Lung (tissue), 12 donors: ENCODE results near the gene ZNF69. TPM values are rescaled to one million over a fixed set of nuclear protein-coding genes. Genes with fewer than 3 reads are reported as not detected.
"Not testable (repeated sequence)": the region's sequence is repeated elsewhere in the genome, so short reads cannot be mapped to it uniquely, and the experiment has no call there.

Experiments used
- ATAC-seq: fragments of 200-7000 bp; cut with Tn5 transposase; one replicate; pipeline ENCODE4 v1.9.1; 2020; ENCODE audit warnings: moderate number of reproducible peaks; ENCODE audit not compliant: insufficient read depth, low FRiP score
- DNase-seq, 3 donors: peaks; one replicate each; pipeline ENCODE4 v3.0.0-alpha.2; 2013 to 2017
- H3K27ac ChIP-seq, 2 donors: one replicate each; pipeline ENCODE4 v1.5.1; 2013; ENCODE audit warnings: mild to moderate bottlenecking in 2 of 2, moderate library complexity in 2 of 2, control low read depth in 1 of 2, inconsistent platforms in 1 of 2, low read depth in 1 of 2, low read length in 1 of 2
- H3K27me3 ChIP-seq, 3 donors: one replicate each; pipeline ENCODE4 v1.5.1; 2013; ENCODE audit warnings: low read length in 2 of 3; ENCODE audit not compliant: control insufficient read depth in 3 of 3, insufficient read depth in 3 of 3
- H3K36me3 ChIP-seq, 4 donors: one replicate each; pipeline ENCODE4 v1.5.1; 2013; ENCODE audit warnings: low read length in 4 of 4, mild to moderate bottlenecking in 1 of 4, moderate library complexity in 1 of 4; ENCODE audit not compliant: control insufficient read depth in 4 of 4, insufficient read depth in 4 of 4
- H3K4me1 ChIP-seq, 5 donors: one replicate each; pipeline ENCODE4 v1.5.1; 2013; ENCODE audit warnings: low read length in 5 of 5, mild to moderate bottlenecking in 2 of 5, moderate library complexity in 1 of 5; ENCODE audit not compliant: control insufficient read depth in 5 of 5, insufficient read depth in 5 of 5
- H3K4me3 ChIP-seq: one replicate; pipeline ENCODE4 v1.5.1; 2013; ENCODE audit warnings: mild to moderate bottlenecking, control low read depth, moderate library complexity
- H3K9ac ChIP-seq, 2 donors: one replicate each; pipeline ENCODE4 v1.5.1; 2013; ENCODE audit warnings: low read length in 2 of 2, control low read depth in 1 of 2; ENCODE audit not compliant: insufficient read depth in 1 of 2
- H3K9me3 ChIP-seq, 4 donors: one replicate each; pipeline ENCODE4 v1.5.1; 2013; ENCODE audit warnings: low read length in 3 of 4, mild to moderate bottlenecking in 1 of 4, moderate library complexity in 1 of 4; ENCODE audit not compliant: control insufficient read depth in 4 of 4, insufficient read depth in 3 of 4
- WGBS, 2 donors: extraction: QIAGEN DNeasy Blood & Tissue Kit; methylation state at CpG; one replicate each; pipeline ENCODE4 v1.1.7; 2013; 5-methylcytosine and 5-hydroxymethylcytosine counted together
- polyA plus RNA-seq, 2 donors: library from polyadenylated mRNA; stranded (reverse); fragments of 200-250 nt; gene quantifications; one replicate each; pipeline ENCODE4 v1.2.1, GENCODE V29; 2013
- total RNA-seq, 2 donors: library from RNA; depleted of rRNA in 1 of 2; stranded (reverse); fragments of >200 nt in 1 of 2; gene quantifications; one replicate each; pipeline ENCODE4 v1.2.1, GENCODE V29; 2014 to 2021
- TF ChIP-seq, protein P1 (sequence below): IDR thresholded peaks from 2 replicates; pipeline ENCODE4 v1.5.1; 2012; ENCODE audit warnings: mild to moderate bottlenecking; ENCODE audit errors: control extremely low read depth, extremely low read depth
- donor health status: control.
- donor health status: control.
- donor health status: Bipolar disorder and iron deficiency.
- donor health status: healthy.
- donor health status: DM: yes; HTN: yes; CAD: no.

ZNF69 gene
- total and polyA plus RNA-seq, 4 donors, result 2.0 to 29.1 (median 9.8) TPM

DNA sequence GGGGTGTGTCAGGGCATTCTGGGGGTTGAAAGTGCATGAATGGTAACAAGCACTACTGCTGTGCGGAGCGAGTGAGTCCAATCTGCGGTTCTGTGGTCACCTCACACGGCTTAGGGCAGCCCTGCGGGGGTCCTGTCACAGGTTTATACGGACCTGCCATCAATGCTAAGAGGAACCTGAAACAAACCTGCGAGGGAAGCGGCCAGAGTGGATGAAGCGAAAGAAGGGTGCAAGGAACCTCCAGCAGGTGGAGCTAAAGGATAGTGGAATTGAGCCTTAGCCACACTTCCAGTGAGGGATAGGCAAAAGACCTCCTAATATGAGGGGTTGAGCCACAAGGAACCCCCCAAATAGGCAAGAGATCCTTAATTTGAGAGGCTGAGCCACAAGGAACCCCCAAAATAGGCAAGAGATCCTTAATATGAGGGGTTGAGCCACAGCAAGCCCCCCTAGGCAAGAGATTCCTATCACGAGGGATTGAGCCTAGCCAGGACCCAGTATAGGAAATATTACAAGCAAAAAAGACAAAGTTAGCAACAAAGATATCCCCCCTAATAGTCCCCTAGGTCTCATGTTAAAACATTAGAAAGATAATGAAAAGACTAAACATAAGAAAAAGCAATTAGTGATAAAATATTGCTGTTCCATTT is 6.3 kb upstream of the ZNF69 start:
- no peak overlapping the region for H3K4me3 ChIP-seq
- peaks cover 0 to 3% (median 0%) of the 10 kb centered on the region in 5 donors for H3K4me1 ChIP-seq
- H3K36me3 ChIP-seq, result no peaks in the 10 kb centered on the region
- no peaks in the 10 kb centered on the region for H3K27me3 ChIP-seq
- WGBS, 2 donors, result 18 to 20% methylated on average over 10 of the region's 10 CpGs
- H3K9me3 ChIP-seq, result peaks cover 0 to 5% (median 0%) of the 10 kb centered on the region in 4 donors
- H3K27ac ChIP-seq, result no peak overlapping the region
- TF ChIP-seq, protein P1, sequence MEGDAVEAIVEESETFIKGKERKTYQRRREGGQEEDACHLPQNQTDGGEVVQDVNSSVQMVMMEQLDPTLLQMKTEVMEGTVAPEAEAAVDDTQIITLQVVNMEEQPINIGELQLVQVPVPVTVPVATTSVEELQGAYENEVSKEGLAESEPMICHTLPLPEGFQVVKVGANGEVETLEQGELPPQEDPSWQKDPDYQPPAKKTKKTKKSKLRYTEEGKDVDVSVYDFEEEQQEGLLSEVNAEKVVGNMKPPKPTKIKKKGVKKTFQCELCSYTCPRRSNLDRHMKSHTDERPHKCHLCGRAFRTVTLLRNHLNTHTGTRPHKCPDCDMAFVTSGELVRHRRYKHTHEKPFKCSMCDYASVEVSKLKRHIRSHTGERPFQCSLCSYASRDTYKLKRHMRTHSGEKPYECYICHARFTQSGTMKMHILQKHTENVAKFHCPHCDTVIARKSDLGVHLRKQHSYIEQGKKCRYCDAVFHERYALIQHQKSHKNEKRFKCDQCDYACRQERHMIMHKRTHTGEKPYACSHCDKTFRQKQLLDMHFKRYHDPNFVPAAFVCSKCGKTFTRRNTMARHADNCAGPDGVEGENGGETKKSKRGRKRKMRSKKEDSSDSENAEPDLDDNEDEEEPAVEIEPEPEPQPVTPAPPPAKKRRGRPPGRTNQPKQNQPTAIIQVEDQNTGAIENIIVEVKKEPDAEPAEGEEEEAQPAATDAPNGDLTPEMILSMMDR, result peak; percentile 70
- no peak overlapping the region for H3K9ac ChIP-seq
- DNase-seq (peak; percentile 66 to 77 (median 70)), ATAC-seq (no peak)

DNA sequence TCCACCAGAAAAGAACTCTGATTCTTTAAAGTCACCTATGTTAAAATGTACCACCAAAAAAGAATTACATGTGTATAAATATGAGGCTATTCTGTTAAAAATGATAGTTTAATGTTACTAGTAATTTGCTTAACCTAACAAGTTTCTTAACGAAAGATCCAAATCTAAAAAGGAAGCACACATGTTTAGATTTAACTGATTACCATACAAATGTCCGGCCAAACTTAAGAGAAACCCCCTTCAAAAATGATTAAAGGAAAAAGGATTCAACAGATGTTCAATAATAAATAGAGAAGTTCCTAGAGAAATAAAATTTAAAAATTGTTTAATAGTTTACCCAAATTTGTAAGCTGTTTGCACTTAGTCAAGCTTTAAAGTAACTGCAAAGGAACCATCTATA is 5.0 kb upstream of the ZNF69 start:
- Histone ChIP-seq H3K4me3 (no peak overlapping the region), H3K27ac (no peak overlapping the region), H3K36me3 (no peaks in the 10 kb centered on the region), H3K9me3 (peaks cover 0 to 5% (median 0%) of the 10 kb centered on the region in 4 donors), H3K4me1 (peaks cover 0 to 5% (median 3%) of the 10 kb centered on the region in 5 donors), H3K27me3 (no peaks in the 10 kb centered on the region), H3K9ac (no peak overlapping the region)
- no peak for ATAC-seq
- TF ChIP-seq, protein P1, result no peak
- no peak for DNase-seq
- WGBS, 2 donors, result 31 to 52% methylated on average over 2 of the region's 2 CpGs

DNA sequence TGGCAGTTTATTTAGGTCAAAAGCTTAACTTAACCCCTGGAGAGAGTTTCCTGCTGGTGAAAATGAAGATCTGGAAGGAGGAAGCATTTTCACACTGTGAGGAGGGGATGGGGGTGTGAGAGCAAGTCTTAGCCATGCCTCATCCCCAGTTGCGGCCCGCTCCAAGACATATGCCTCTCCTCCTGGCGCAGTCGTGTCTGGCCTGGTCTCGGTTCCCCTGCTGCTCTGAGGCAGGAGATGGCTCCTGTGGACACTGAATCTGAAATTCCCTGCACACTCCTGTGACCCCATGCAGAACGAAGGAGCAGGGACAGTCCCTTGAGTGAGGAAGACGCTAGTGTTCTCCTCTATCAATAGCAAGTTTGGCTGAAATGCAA is 360 bp upstream of the ZNF69 start:
- Histone ChIP-seq H3K4me3 (no peak overlapping the region), H3K9me3 (no peaks in the 10 kb centered on the region), H3K27me3 (no peaks in the 10 kb centered on the region), H3K9ac (peak overlapping the region in 1 of 2 donors; percentile 47), H3K27ac (peak overlapping the region in 1 of 2 donors; percentile 73), H3K36me3 (peaks cover 0 to 3% (median under 1%) of the 10 kb centered on the region in 4 donors), H3K4me1 (peaks cover 0 to 14% (median 3%) of the 10 kb centered on the region in 5 donors)
- TF ChIP-seq, protein P1, result no peak
- whole genome bisulfite sequencing, 2 donors, result 18 to 22% methylated on average over 7 of the region's 7 CpGs
- DNase-seq (no peak), ATAC-seq (no peak)

- H3K27ac ChIP-seq, H3K9me3 ChIP-seq: not testable (repeated sequence)
- WGBS, 2 donors, result 77 to 90% methylated on average over 6 of the region's 6 CpGs
These were observed 2.3 kb downstream of the ZNF69 start for GRCh38 chr19:11889901-11890300.

More at GRCh38 chr19:11889901-11890300, 2.3 kb downstream of the ZNF69 start:
- peaks cover 0 to 14% (median 3%) of the 10 kb centered on the region in 5 donors for H3K4me1 ChIP-seq
- H3K36me3 ChIP-seq, result peaks cover 0 to 25% (median 9%) of the 10 kb centered on the region in 4 donors
- not testable (repeated sequence) for H3K27me3 ChIP-seq, ATAC-seq, H3K4me3 ChIP-seq, DNase-seq, H3K9ac ChIP-seq
